NCI-H2171 (cell line): Measurements from ENCODE around the gene MIB2.

Experiments used
- DNase-seq: peaks from one replicate; lab custom pipeline; 2025; lab: John Stamatoyannopoulos, UW

MIB2 gene

DNA sequence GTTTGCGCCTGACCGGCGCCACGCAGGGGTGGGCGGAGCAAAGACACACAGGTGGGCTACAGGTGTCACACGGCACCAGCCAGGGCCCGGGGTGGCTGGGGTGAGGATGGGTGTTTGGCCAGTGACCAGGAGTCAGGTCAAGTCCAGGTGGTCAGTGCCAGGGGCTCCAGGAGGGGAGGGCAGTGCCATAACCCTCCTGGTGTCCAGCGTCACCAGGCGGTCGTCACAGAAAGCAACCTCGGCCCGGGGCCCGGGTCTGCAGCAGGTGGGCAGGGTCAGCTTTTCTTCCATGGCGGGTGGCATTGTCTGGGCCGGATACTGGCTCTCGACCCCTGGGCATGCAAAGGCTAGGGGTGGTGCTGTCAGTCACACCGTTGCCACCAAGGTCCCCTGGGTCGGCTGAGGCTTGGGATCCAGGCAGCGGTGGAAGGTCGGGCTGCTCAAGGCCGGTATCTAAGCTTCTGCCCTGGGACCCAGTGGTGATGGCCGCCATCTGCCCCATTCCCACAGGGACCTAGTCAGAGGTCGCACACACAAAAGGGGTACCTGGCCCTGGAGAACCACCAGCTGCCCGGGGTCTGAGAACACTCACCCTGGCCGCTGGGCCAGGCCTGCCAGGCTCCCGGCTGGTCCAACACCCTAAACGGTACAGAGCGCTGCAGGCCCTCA is 17.1 kb upstream of the MIB2 start:
- no peak for DNase-seq

DNA sequence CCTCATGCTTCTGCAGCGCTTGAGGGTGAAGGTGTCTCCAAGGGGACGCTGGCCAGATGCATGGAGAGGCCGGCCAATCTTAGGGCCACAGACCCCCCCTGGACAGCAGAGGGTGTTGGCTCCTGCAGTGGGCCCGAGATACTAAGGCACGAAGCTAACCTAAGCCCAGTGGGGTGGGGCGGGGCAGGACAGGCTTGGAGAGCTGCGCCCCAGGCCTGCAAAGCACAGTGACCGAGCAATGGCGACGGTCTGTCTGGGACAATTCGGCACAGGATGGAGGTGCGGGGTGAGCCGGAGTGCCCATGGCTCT is 16.6 kb upstream of the MIB2 start:
- DNase-seq = no peak

GRCh38 chr1:1599030-1599934 is 16.0 kb upstream of the MIB2 start:
- DNase-seq = peak; percentile 38

- DNase-seq = peak; percentile 6
These were observed 15.1 kb upstream of the MIB2 start, which contains the start of gene FNDC10 for GRCh38 chr1:1599935-1600860. Gene FNDC10, minus strand, starts transcription at chr1:1600135. Its CDS starts 120 bp downstream, at chr1:1600015.

DNA sequence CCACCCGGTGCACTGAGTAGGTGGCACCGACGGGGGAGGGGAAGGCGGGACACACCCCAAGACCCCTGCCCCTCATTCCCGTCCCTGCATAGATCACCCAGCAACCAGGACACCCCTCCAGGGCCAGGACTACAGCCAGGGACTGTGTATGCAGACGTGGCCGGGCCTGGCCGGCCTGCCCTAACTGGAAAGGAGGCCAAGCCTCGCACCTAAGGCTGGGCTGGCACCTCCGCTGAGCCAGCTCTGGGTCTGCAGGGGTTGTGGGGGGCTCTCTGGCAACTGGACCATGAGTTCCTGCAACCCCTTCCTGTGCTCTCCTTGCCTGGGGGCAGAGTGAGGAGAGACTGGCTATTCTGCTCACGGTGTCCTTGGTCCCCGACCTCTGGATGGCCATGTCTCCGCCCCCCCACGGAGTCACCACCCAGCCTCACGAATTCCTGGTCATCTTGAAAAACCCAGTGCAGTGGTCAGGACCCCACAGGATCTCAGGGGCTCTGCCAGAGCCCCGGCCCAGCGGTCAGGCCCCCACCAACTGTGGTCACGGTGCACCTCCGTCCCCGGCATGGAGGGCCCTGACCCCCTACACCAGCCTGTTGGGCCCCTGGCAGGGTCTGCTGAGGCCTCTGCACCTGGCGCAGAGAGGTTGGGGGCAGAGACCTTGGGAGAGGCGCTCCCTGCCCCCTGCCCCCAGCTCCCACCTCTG is 14.3 kb upstream of the MIB2 start:
- no peak for DNase-seq

DNA sequence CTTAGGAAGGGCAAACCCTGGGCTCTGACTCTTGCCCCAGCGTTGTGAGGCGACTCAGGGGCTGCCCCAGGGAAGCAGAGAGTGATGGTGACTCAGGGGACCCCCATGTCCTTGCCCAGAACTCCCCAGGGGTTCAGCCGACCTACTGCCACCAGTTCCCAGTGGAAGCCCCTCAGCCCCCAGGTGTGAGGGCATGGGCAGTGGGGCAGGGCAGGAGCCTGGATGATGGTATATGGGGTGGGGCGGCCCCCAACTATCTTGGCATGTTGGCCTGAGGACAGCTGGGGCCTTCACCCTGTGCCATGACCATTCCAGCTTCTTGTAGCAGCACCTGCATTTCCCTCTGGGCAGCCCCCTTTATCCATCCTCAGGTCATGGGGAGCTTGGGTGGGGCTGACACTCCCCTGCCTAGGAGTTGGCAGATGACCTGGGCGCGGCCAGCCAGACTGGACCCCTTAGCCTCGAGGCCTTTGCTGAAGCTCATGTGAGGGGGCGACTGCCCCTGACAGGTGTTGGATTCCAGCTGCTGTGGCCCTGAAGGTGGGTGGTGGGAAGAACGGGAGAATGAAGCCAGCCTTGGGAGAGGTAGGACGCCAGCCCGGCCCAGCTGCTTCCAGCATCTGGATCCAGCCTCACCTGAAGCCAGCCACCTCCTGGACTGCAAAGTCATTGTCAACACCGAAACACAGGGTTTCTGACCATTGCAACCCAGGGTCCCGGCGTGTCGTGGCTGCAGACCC is 13.6 kb upstream of the MIB2 start:
- DNase-seq = no peak

DNA sequence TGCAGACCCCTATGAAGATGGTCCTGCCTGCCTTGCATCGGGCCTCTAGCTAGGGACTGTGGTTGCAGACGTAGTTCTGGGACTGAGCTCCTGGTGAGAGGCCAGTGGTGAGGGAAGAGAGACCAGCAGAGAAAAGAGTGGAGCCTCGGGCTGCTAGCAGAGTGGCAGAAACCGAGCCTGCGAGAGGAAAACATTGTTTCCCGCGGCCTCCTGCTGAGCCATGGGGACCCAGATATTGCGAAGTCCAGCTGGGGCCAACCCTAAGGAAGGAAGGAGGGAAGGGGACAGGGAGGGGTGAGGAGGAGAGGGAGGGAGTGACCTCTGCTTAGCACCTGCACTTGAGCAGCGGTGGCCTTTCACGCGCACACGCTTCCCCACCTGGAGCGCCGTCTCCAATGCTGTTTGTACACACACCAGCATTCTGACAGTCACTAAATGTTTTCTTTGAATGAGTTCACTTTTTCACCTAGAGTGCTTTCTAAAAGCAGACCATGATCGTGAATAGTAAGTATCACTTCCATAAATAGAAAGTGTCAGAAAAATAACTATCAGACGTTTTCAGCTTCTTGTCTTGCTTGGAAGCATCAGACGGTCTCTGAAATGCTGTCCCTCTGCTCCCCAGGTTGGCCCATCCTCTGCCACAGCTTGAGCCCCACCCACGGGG is 12.9 kb upstream of the MIB2 start:
- DNase-seq = no peak

DNA sequence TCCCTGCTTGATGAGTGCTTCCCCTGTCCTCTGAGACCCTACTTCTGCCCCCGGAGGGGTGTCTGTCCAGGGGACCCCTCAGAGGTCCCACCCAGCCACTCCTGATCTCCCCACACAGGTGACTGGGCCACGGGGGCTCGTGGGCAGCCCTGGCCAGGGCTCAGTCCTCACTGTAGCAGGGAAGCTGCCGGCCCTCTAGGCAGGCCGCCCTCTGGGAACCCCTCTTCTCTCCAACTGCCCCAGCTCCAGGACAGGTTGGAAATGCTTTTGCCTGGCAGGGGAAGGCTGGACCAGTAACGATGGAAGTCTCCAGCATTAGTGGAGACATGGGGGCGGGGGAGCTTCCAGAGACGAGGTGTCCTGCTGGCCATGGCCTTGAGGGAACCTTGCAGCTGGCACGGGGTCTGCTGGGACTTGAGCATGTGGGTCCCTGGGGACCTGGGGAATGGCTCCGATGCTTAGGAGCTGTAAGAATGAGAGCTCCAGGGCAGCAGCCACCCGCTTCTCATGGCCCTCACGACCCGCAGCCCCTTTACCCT is 12.3 kb upstream of the MIB2 start:
- peak; percentile 16 for DNase-seq

- DNase-seq = no peak
These were observed 11.5 kb upstream of the MIB2 start for GRCh38 chr1:1603671-1604373.

- DNase-seq = no peak
These were observed 10.8 kb upstream of the MIB2 start for GRCh38 chr1:1604374-1605033.

DNA sequence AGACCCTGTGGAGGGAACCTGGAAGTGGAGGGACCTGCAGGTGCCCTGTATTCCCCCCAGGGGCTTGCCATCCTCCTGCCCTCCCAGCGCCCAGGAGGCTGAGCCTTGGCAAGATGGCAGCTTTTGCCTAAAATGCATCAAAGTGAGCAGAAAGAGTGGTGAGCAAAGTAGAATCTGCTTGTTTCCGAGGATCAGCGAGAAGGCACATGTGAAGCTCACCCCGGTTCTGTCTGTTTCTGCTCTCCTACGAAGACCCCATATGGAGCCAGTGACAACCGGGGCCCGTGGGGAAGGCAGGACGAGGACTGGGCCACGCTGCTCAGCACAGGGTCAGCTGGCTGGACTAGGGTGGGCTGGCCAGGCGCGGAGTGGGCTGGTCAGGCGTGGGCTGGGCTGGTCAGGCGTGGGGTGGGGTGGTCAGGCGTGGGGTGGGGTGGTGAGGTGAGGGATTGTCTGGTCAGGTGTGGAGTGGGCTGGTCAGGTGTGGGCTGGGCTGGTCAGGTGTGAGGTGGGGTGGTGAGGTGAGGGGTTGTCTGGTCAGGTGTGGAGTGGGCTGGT is 10.2 kb upstream of the MIB2 start:
- DNase-seq = no peak

GRCh38 chr1:1605724-1606123 is 9.6 kb upstream of the MIB2 start:
- no peak for DNase-seq

GRCh38 chr1:1606232-1606631 is 9.1 kb upstream of the MIB2 start:
- DNase-seq = no peak

DNA sequence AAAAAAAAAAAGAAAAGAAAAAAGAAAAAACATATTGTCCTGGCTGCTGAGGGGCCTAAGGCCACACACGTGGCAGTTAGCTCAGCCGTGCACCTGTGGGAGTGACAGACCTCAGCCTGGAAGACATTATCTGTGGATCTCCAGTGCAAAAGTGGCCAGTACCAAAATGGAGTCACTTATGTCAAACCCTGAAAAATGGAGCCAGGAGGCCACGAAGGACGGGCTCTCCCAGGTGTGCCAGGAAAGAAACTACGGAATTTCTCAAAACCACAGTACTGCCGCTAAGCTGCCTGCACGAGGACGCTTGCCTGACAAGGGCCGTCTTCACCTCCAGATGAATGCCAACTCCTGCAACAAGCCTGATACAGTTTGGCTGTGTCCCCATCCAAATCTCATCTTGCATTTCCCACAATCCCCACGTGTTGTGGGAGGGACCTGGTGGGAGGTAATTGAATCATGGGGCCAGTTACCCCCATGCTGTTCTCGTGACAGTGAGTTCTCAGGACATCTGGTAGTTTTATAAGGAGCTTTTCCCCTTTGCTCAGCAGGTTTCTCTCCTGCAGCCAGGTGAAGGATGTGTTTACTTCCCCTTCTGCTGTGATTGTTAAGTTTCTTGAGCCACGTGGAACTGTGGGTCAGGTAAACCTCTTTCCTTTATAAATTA is 5.3 kb upstream of the MIB2 start:
- DNase-seq = no peak

GRCh38 chr1:1610796-1611195 is 4.5 kb upstream of the MIB2 start:
- DNase-seq = no peak

DNA sequence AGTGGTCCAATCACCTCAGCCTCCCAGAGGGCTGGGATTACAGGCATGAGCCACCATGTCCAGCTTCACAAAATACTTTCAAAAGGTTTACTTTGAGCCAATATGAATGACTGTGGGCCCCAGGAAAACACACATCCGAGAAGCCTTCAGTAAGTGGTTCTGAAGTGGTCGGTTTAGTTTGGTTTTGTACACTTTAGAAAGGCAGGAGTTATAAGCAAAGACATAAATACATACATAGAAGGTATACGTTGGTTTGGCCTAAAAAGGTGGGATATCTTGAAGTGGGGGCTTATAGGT is 3.2 kb upstream of the MIB2 start:
- no peak for DNase-seq

DNA sequence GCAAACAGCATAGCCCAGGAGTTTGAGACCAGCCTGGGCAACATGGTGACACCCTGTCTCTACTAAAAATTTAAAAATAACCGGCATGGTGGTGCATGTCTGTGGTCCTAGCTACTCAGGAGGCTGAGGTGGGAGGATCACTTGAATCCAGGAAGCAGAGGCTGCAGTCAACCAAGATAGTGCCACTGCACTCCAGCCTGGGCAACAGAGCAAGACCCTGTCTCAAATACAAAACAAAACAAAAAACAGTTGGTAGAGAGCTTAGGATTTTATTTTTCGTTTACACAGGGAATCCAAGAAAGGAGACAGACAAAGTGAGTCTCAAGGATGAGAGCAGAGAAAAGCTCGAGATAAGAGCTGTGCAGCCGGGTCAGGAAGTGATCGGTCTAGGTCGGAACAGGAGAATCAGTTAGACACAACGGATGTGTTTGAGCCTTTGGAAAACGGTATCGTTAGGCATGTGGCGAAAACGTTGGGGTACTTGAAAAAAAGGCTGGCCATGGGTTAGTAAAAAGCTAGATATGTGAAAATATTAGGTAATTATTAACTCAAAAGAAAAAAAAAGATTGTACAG is 1.7 kb upstream of the MIB2 start:
- DNase-seq = no peak
